Activated naive CD4-positive, alpha-beta T cell treated with anti-CD3 and anti-CD28 coated beads, Interleukin-2, amount 50 U/mL, for 24 hours (primary cell): ENCODE data around the gene UBA5.

Experiments used
- H3K27ac Mint-ChIP-seq: one replicate; pipeline ENCODE4 v1.8.0; 2021; ENCODE audit warnings: mild to moderate bottlenecking, mixed read lengths
- H3K27me3 Mint-ChIP-seq: one replicate; pipeline ENCODE4 v1.8.0; 2021; ENCODE audit warnings: mixed read lengths
- H3K36me3 Mint-ChIP-seq: one replicate; pipeline ENCODE4 v1.8.0; 2021; ENCODE audit warnings: mixed read lengths
- H3K4me1 Mint-ChIP-seq: one replicate; pipeline ENCODE4 v1.8.0; 2021; ENCODE audit warnings: mixed read lengths
- H3K4me3 Mint-ChIP-seq: one replicate; pipeline ENCODE4 v1.8.0; 2021; ENCODE audit warnings: mild to moderate bottlenecking, mixed read lengths
- H3K9me3 Mint-ChIP-seq: one replicate; pipeline ENCODE4 v1.8.0; 2021; ENCODE audit warnings: mixed read lengths

Gene UBA5

GRCh38 chr3:132669256-132669777 lies 9.2 kb downstream of the UBA5 start:
- peaks cover 11% of the 10 kb centered on the region for H3K36me3 Mint-ChIP-seq
- H3K27ac Mint-ChIP-seq = no peak overlapping the region
- peaks cover 35% of the 10 kb centered on the region for H3K4me1 Mint-ChIP-seq
- H3K9me3 Mint-ChIP-seq = no peaks in the 10 kb centered on the region
- no peaks in the 10 kb centered on the region for H3K27me3 Mint-ChIP-seq
- no peak overlapping the region for H3K4me3 Mint-ChIP-seq

GRCh38 chr3:132675408-132675807 lies 15.3 kb downstream of the UBA5 start:
- Mint-ChIP-seq H3K4me1 (peaks cover 6% of the 10 kb centered on the region), H3K9me3 (no peaks in the 10 kb centered on the region), H3K4me3 (no peak overlapping the region), H3K27ac (no peak overlapping the region), H3K27me3 (no peaks in the 10 kb centered on the region), H3K36me3 (peaks cover 8% of the 10 kb centered on the region)

- Mint-ChIP-seq H3K4me1 (peaks cover 7% of the 10 kb centered on the region), H3K27ac (no peak overlapping the region), H3K9me3 (no peaks in the 10 kb centered on the region), H3K36me3 (peaks cover 7% of the 10 kb centered on the region), H3K4me3 (no peak overlapping the region), H3K27me3 (no peaks in the 10 kb centered on the region)
Measured at GRCh38 chr3:132679911-132680310, 19.8 kb downstream of the UBA5 start.

- no peaks in the 10 kb centered on the region for H3K27me3 Mint-ChIP-seq
- peaks cover 7% of the 10 kb centered on the region for H3K36me3 Mint-ChIP-seq
- no peaks in the 10 kb centered on the region for H3K9me3 Mint-ChIP-seq
- H3K4me3 Mint-ChIP-seq = no peak overlapping the region
- H3K4me1 Mint-ChIP-seq = peaks cover 4% of the 10 kb centered on the region
- peak overlapping the region; percentile 62 for H3K27ac Mint-ChIP-seq
Measured at GRCh38 chr3:132681421-132681820, 21.3 kb downstream of the UBA5 start.

GRCh38 chr3:132682201-132682600 lies 22.1 kb downstream of the UBA5 start:
- peaks cover 4% of the 10 kb centered on the region for H3K4me1 Mint-ChIP-seq
- H3K27me3 Mint-ChIP-seq = no peaks in the 10 kb centered on the region
- H3K36me3 Mint-ChIP-seq = peaks cover 7% of the 10 kb centered on the region
- no peak overlapping the region for H3K4me3 Mint-ChIP-seq
- peak overlapping the region; percentile 14 for H3K27ac Mint-ChIP-seq
- H3K9me3 Mint-ChIP-seq = no peaks in the 10 kb centered on the region

- Mint-ChIP-seq H3K27me3 (no peaks in the 10 kb centered on the region), H3K36me3 (peaks cover 12% of the 10 kb centered on the region), H3K4me3 (no peak overlapping the region), H3K9me3 (no peaks in the 10 kb centered on the region), H3K4me1 (peaks cover 4% of the 10 kb centered on the region), H3K27ac (no peak overlapping the region)
Measured at GRCh38 chr3:132690040-132690439, 29.9 kb downstream of the UBA5 start.

GRCh38 chr3:132694991-132695390 lies 34.9 kb downstream of the UBA5 start:
- H3K27ac Mint-ChIP-seq = peak overlapping the region; percentile 47
- H3K27me3 Mint-ChIP-seq = no peaks in the 10 kb centered on the region
- peaks cover 4% of the 10 kb centered on the region for H3K4me1 Mint-ChIP-seq
- no peak overlapping the region for H3K4me3 Mint-ChIP-seq
- H3K9me3 Mint-ChIP-seq = no peaks in the 10 kb centered on the region
- H3K36me3 Mint-ChIP-seq = peaks cover 14% of the 10 kb centered on the region

GRCh38 chr3:132695422-132695821 lies 35.3 kb downstream of the UBA5 start:
- Mint-ChIP-seq H3K27ac (peak overlapping the region; percentile 62), H3K4me3 (no peak overlapping the region), H3K27me3 (no peaks in the 10 kb centered on the region), H3K4me1 (peaks cover 4% of the 10 kb centered on the region), H3K36me3 (peaks cover 14% of the 10 kb centered on the region), H3K9me3 (no peaks in the 10 kb centered on the region)

- H3K27ac Mint-ChIP-seq = no peak overlapping the region
- H3K9me3 Mint-ChIP-seq = no peaks in the 10 kb centered on the region
- H3K27me3 Mint-ChIP-seq = no peaks in the 10 kb centered on the region
- peaks cover 24% of the 10 kb centered on the region for H3K36me3 Mint-ChIP-seq
- H3K4me3 Mint-ChIP-seq = no peak overlapping the region
- H3K4me1 Mint-ChIP-seq = peaks cover 11% of the 10 kb centered on the region
Measured at GRCh38 chr3:132703733-132704132, 43.6 kb downstream of the UBA5 start.

GRCh38 chr3:132709761-132710160 lies 49.6 kb downstream of the UBA5 start:
- no peak overlapping the region for H3K27ac Mint-ChIP-seq
- H3K9me3 Mint-ChIP-seq = no peaks in the 10 kb centered on the region
- H3K4me3 Mint-ChIP-seq = no peak overlapping the region
- H3K4me1 Mint-ChIP-seq = peaks cover 19% of the 10 kb centered on the region
- H3K36me3 Mint-ChIP-seq = peaks cover 22% of the 10 kb centered on the region
- H3K27me3 Mint-ChIP-seq = no peaks in the 10 kb centered on the region

- H3K27me3 Mint-ChIP-seq = no peaks in the 10 kb centered on the region
- peaks cover 21% of the 10 kb centered on the region for H3K4me1 Mint-ChIP-seq
- H3K27ac Mint-ChIP-seq = no peak overlapping the region
- peaks cover 22% of the 10 kb centered on the region for H3K36me3 Mint-ChIP-seq
- no peaks in the 10 kb centered on the region for H3K9me3 Mint-ChIP-seq
- no peak overlapping the region for H3K4me3 Mint-ChIP-seq
Measured at GRCh38 chr3:132710311-132710710, 50.2 kb downstream of the UBA5 start.

GRCh38 chr3:132713977-132714727 lies 54.0 kb downstream of the UBA5 start:
- Mint-ChIP-seq H3K27me3 (no peaks in the 10 kb centered on the region), H3K9me3 (no peaks in the 10 kb centered on the region), H3K36me3 (peaks cover 11% of the 10 kb centered on the region), H3K4me1 (peaks cover 34% of the 10 kb centered on the region), H3K4me3 (no peak overlapping the region), H3K27ac (no peak overlapping the region)

GRCh38 chr3:132716372-132716771 lies 56.2 kb downstream of the UBA5 start:
- Mint-ChIP-seq H3K27me3 (no peaks in the 10 kb centered on the region), H3K4me3 (no peak overlapping the region), H3K4me1 (peaks cover 56% of the 10 kb centered on the region), H3K36me3 (peaks cover 3% of the 10 kb centered on the region), H3K9me3 (no peaks in the 10 kb centered on the region), H3K27ac (no peak overlapping the region)

- no peaks in the 10 kb centered on the region for H3K36me3 Mint-ChIP-seq
- H3K27me3 Mint-ChIP-seq = no peaks in the 10 kb centered on the region
- peak overlapping the region; percentile 91 for H3K4me3 Mint-ChIP-seq
- H3K9me3 Mint-ChIP-seq = no peaks in the 10 kb centered on the region
- peak overlapping the region; percentile 65 for H3K27ac Mint-ChIP-seq
- H3K4me1 Mint-ChIP-seq = peaks cover 60% of the 10 kb centered on the region
Measured at GRCh38 chr3:132720228-132720627, 60.1 kb downstream of the UBA5 start.

GRCh38 chr3:132721479-132722164 lies 61.5 kb downstream of the UBA5 start:
- Mint-ChIP-seq H3K27me3 (no peaks in the 10 kb centered on the region), H3K4me1 (peaks cover 48% of the 10 kb centered on the region), H3K4me3 (peak overlapping the region; percentile 91), H3K36me3 (no peaks in the 10 kb centered on the region), H3K9me3 (no peaks in the 10 kb centered on the region), H3K27ac (peak overlapping the region; percentile 80)
